HG02938 (cell line): ENCODE measurements around the gene HFM1.
"Not testable (repeated sequence)": the region's sequence is repeated elsewhere in the genome, so short reads cannot be mapped to it uniquely, and the experiment has no call there.

Source experiments
- ATAC-seq: cut with Tn5 transposase; IDR thresholded peaks from one replicate; pipeline ENCODE4 v1.9.1; 2021; ENCODE audit warnings: mild to moderate bottlenecking, moderate library complexity; ENCODE audit not compliant: unreplicated experiment

Gene HFM1

GRCh38 chr1:91372230-91372629 is 32.4 kb downstream of the HFM1 start:
- not testable (repeated sequence) for ATAC-seq

- no peak for ATAC-seq
Observed at GRCh38 chr1:91349524-91349923, 55.1 kb downstream of the HFM1 start.

- no peak for ATAC-seq
Observed at GRCh38 chr1:91346824-91347223, 57.8 kb downstream of the HFM1 start.

GRCh38 chr1:91345395-91346005 is 59.1 kb downstream of the HFM1 start:
- no peak for ATAC-seq

GRCh38 chr1:91338501-91338900 is 66.1 kb downstream of the HFM1 start:
- ATAC-seq = no peak

GRCh38 chr1:91335603-91336002 is 69.0 kb downstream of the HFM1 start:
- ATAC-seq = no peak

GRCh38 chr1:91334856-91335255 is 69.8 kb downstream of the HFM1 start:
- ATAC-seq = no peak

- ATAC-seq = no peak
Observed at GRCh38 chr1:91325456-91325855, 79.2 kb downstream of the HFM1 start.

- ATAC-seq = no peak
Observed at GRCh38 chr1:91314643-91315042, 90.0 kb downstream of the HFM1 start.

GRCh38 chr1:91311672-91312071 is 93.0 kb downstream of the HFM1 start:
- no peak for ATAC-seq

GRCh38 chr1:91308544-91308943 is 96.1 kb downstream of the HFM1 start:
- no peak for ATAC-seq

GRCh38 chr1:91307784-91308409 is 96.7 kb downstream of the HFM1 start:
- no peak for ATAC-seq

GRCh38 chr1:91303165-91303564 is 101.5 kb downstream of the HFM1 start:
- ATAC-seq = no peak

GRCh38 chr1:91288843-91289553 is 115.6 kb downstream of the HFM1 start:
- not testable (repeated sequence) for ATAC-seq

GRCh38 chr1:91286962-91287317 is 117.7 kb downstream of the HFM1 start:
- ATAC-seq = not testable (repeated sequence)

GRCh38 chr1:91286259-91286961 is 118.2 kb downstream of the HFM1 start:
- not testable (repeated sequence) for ATAC-seq

GRCh38 chr1:91283421-91283726 is 121.3 kb downstream of the HFM1 start:
- no peak for ATAC-seq

GRCh38 chr1:91282695-91283420 is 121.8 kb downstream of the HFM1 start:
- ATAC-seq = no peak

- ATAC-seq = no peak
Observed at GRCh38 chr1:91281782-91282181, 122.9 kb downstream of the HFM1 start.

- no peak for ATAC-seq
Observed at GRCh38 chr1:91278754-91279153, 125.9 kb downstream of the HFM1 start.

- ATAC-seq = no peak
Observed at GRCh38 chr1:91273875-91274274, 130.8 kb downstream of the HFM1 start.
